ENCODE data around the gene MGRN1.

- TF ChIP-seq CTCF (IDR thresholded peaks at IDR 0.05) (no peak), POLR2A (IDR thresholded peaks at IDR 0.05; ENCODE audit: low read depth) (no peak), POLR2AphosphoS5 (IDR thresholded peaks at IDR 0.05) (no peak), EP300 (IDR thresholded peaks at IDR 0.05) (no peak)
Observed at GRCh38 chr16:4675864-4676786, 51.5 kb downstream of the MGRN1 start.

Measured in esophagus muscularis mucosa (tissue), 4 donors.